Cardiac muscle cell (in vitro differentiated cells and primary cell): ENCODE measurements around the gene MX2. TPM values are rescaled to one million over a fixed set of nuclear protein-coding genes. Genes with fewer than 3 reads are reported as not detected.

Experiments
- DNase-seq, 2 donors: peaks; one replicate each; pipeline versions ENCODE4 v3.0.0 to v3.0.0-alpha.2; 2010 to 2017; ENCODE audit warnings: low read depth in 1 of 2, low spot score in 1 of 2
- H3K27ac ChIP-seq: fragments of 200-600 bp; sonication (generic); 2 replicates; pipeline ENCODE4 v1.5.1; 2016
- H3K27me3 ChIP-seq: fragments of 200-600 bp; sonication (generic); 2 replicates; pipeline ENCODE4 v1.6.0; 2016; ENCODE audit warnings: control low read depth
- H3K36me3 ChIP-seq: fragments of 200-600 bp; sonication (generic); 2 replicates; pipeline ENCODE4 v1.5.1; 2016; ENCODE audit warnings: control low read depth
- H3K4me1 ChIP-seq: fragments of 200-600 bp; sonication (generic); 2 replicates; pipeline ENCODE4 v1.8.1; 2017; ENCODE audit warnings: low read depth, mild to moderate bottlenecking, mixed run types
- H3K4me3 ChIP-seq: fragments of 200-600 bp; sonication (generic); 2 replicates; pipeline ENCODE4 v1.5.1; 2016; ENCODE audit warnings: mild to moderate bottlenecking
- H3K9me3 ChIP-seq: fragments of 200-600 bp; sonication (generic); 2 replicates; pipeline ENCODE4 v1.5.1; 2017; ENCODE audit warnings: low read depth, mild to moderate bottlenecking, control low read depth
- polyA plus RNA-seq: library from polyadenylated mRNA; unstranded; fragments of >200 nt; fragmentation: Nextera tagmentation; extraction: Ambion mirVana; gene quantifications from 2 replicates; pipeline ENCODE4 v1.2.1, GENCODE V29; 2016
- total RNA-seq: library from RNA; depleted of rRNA; stranded (reverse); fragments of >200 nt; gene quantifications from 2 replicates; pipeline ENCODE4 v1.2.3, GENCODE V29; 2016
- TF ChIP-seq, protein P1 (sequence below): IDR thresholded peaks from 2 replicates; pipeline ENCODE4 v1.5.1; 2012; ENCODE audit warnings: low read depth, mild to moderate bottlenecking, low read length

The MX2 gene
- total and polyA plus RNA-seq, 2 experiments from 2014 or later = 0.28 to 2.3 TPM

DNA sequence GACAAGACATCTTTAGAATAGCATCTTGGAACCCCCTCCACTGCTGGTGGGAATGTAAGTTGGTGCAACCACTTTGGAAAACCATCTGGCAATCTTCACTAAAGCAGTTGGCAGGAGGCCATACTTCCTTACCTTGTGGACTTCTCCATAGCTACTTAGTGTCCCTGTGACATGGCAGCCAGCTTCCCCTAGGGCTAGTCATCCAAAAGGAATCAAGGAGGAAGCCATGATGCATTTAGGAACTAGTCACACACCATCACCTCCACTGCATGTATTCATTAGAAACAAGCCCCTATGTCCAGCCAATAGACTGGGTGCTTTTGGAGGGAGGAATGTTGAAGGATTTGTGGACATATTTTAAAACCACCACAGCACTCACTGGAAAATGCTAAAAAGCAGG, 19.9 kb downstream of the MX2 start:
- TF ChIP-seq, protein P1, sequence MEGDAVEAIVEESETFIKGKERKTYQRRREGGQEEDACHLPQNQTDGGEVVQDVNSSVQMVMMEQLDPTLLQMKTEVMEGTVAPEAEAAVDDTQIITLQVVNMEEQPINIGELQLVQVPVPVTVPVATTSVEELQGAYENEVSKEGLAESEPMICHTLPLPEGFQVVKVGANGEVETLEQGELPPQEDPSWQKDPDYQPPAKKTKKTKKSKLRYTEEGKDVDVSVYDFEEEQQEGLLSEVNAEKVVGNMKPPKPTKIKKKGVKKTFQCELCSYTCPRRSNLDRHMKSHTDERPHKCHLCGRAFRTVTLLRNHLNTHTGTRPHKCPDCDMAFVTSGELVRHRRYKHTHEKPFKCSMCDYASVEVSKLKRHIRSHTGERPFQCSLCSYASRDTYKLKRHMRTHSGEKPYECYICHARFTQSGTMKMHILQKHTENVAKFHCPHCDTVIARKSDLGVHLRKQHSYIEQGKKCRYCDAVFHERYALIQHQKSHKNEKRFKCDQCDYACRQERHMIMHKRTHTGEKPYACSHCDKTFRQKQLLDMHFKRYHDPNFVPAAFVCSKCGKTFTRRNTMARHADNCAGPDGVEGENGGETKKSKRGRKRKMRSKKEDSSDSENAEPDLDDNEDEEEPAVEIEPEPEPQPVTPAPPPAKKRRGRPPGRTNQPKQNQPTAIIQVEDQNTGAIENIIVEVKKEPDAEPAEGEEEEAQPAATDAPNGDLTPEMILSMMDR = no peak
- DNase-seq = no peak
- Histone ChIP-seq H3K27ac (no peak overlapping the region), H3K36me3 (no peaks in the 10 kb centered on the region), H3K4me1 (no peaks in the 10 kb centered on the region), H3K9me3 (no peaks in the 10 kb centered on the region), H3K27me3 (no peaks in the 10 kb centered on the region), H3K4me3 (no peak overlapping the region)

- Histone ChIP-seq H3K4me3 (no peak overlapping the region), H3K36me3 (no peaks in the 10 kb centered on the region), H3K4me1 (no peaks in the 10 kb centered on the region), H3K9me3 (no peaks in the 10 kb centered on the region), H3K27me3 (no peaks in the 10 kb centered on the region), H3K27ac (no peak overlapping the region)
- TF ChIP-seq, protein P1 = no peak
- no peak for DNase-seq
Observed at GRCh38 chr21:41387042-41387819, 25.4 kb downstream of the MX2 start.

DNA sequence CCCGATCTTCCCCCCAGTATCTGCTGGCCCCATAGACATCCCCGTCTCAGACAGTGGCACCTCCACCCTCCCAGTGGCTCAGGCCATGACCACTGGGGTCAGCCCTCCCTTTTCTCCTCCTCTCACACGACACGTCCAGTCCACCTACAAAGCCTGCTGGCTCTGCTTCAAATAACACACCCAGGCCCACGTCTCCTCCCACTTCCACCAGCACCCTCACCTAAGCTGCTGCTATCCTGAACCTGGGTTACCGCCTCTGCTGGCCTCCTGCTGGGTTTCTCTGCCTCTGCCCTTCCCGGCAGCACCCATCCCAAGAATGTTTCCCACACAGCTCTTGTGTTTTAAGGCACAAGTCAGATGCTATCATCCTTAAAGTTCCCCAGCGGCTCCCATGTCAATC, 26.0 kb downstream of the MX2 start:
- TF ChIP-seq, protein P1 = no peak
- Histone ChIP-seq H3K27ac (no peak overlapping the region), H3K27me3 (no peaks in the 10 kb centered on the region), H3K36me3 (no peaks in the 10 kb centered on the region), H3K4me3 (no peak overlapping the region), H3K4me1 (no peaks in the 10 kb centered on the region), H3K9me3 (no peaks in the 10 kb centered on the region)
- DNase-seq = no peak

GRCh38 chr21:41388259-41388658, 26.4 kb downstream of the MX2 start:
- Histone ChIP-seq H3K36me3 (no peaks in the 10 kb centered on the region), H3K27me3 (no peaks in the 10 kb centered on the region), H3K27ac (no peak overlapping the region), H3K4me1 (no peaks in the 10 kb centered on the region), H3K9me3 (no peaks in the 10 kb centered on the region), H3K4me3 (no peak overlapping the region)
- TF ChIP-seq, protein P1 = no peak
- DNase-seq = no peak

DNA sequence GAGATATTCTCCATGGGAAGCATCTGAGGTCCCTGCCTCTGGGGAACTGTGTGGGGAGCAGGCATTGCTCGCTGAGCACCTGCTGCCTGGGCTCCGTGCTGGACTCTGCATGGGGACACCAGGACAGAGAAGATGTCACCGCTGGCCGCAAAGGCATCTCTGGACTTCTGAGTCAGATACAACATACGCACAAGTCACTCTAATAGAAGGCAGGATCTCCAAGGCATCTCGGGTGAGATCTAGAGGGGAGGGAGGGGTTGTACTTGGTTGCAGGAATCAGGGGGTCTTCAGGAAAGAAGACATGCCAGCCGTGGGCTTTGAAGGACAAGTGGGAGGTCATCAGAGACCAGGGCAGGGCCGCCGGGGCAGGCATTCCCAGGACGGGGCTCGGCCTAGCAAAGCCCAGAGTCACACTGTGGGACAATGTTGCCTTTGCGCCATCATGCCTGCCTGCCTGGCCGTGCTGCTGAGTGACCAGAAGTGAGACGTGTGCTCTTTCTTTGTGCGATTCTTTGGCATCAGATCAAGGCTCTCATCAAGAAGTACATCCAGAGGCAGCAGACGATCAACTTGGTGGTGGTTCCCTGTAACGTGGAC, 28.3 kb downstream of the MX2 start:
- no peak overlapping the region for H3K27ac ChIP-seq
- TF ChIP-seq, protein P1 = no peak
- no peaks in the 10 kb centered on the region for H3K36me3 ChIP-seq
- H3K4me3 ChIP-seq = no peak overlapping the region
- no peaks in the 10 kb centered on the region for H3K27me3 ChIP-seq
- H3K4me1 ChIP-seq = no peaks in the 10 kb centered on the region
- H3K9me3 ChIP-seq = no peaks in the 10 kb centered on the region
- no peak for DNase-seq
